Activated T-cell treated with anti-CD3 and anti-CD28 coated beads for 24 hours (primary cell): ENCODE measurements around the gene MTMR3.

Experiments used
- DNase-seq: peaks from one replicate; pipeline ENCODE4 v3.0.0-alpha.2; 2020; ENCODE audit warnings: low read depth

MTMR3 gene

DNA sequence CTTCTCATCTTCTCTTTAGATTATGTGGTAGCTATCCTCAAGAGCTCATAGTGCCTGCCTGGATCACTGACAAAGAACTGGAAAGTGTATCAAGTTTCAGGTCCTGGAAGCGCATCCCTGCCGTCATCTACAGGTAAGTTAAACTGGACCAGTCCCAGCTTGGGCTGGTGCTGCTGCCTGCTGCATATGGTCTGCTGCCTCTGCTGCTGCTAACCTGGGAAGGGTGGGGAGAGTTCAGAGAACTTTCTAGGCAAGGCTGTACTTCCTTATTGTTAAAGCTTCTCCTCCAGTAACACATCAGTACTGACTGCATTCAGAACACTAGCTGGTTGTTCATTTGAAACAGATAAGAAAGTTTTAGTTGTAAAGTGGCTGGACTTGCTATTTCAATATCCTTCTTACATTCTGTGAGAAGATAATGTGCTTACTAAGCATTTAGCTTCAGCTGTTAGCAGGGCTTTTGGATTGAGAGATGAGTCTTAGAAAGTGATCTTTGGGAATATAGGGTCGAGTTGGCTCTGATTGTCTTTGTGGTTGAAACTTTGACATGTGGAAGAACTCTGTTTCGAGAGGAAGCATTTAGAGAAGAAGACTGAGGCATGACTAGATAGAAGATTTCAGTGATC is 120.0 kb downstream of the MTMR3 start:
- DNase-seq, result no peak

DNA sequence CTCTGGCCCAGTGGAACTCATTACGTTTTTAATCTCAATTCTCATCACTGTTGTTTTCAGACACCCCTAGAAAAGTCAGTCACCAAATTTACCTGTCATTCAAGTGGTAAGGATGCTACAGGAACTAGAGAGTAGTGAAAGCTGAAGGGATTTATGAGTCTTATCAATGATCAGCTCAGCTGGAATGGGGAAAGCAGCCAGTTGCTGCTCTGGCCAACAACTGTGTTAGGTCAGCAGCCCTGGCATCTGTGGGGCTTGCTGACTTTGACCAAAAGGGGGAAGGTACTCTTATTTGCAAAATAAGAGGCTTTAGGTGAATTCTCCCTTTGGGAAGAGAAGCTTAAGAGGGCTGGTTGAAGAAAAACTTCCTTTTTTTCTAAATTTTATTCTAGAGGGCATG is 121.1 kb downstream of the MTMR3 start:
- DNase-seq, result no peak

DNA sequence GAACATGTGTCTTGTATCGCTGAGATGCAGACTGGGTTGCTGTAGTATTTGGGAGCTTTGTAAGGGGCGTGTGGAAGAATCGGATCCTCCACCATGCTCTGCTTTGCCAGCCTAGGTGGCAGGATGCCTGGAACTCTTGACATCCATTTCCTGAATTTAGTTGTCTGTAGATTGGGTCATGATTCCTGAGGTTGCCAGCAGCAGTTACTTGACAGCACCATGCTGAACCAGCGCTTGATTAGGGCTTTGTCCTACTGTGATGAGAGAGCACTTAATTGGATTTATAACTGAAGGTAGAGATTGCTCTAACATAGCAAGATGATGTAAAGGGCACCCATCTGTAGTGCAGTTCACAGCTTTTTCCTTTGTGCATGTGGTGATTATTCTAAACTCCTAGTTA is 121.7 kb downstream of the MTMR3 start:
- DNase-seq, result no peak

DNA sequence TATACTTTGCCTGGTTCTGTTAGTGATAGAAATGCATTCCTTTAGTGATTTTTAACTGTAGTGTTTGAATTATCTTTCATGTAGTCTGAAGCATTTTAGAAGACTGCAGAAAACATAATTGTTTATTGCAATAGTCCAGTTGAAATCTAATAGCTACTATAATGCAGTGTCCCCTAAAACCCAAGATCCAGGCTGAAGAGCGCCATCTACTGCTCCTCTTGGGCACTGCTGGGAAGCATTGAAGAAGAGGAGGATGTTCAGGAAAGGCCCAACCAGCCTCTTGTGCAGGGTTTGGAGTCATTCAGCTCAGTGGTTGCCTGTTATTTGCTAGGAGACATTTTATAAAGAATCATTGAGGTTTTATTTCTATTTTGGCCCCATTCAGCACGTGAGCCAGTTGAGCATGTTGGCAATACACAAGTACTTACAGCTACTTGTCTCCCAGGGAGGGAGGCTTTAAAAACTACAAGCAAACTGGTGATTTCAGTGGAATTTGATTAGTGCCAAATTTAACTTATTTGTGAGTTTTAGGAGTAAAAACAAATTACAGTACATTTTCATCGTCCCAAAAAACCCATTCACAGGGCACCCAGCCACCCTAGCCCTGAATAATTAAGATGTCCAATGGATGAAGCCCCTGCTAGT is 122.4 kb downstream of the MTMR3 start:
- peak; percentile 58 for DNase-seq

DNA sequence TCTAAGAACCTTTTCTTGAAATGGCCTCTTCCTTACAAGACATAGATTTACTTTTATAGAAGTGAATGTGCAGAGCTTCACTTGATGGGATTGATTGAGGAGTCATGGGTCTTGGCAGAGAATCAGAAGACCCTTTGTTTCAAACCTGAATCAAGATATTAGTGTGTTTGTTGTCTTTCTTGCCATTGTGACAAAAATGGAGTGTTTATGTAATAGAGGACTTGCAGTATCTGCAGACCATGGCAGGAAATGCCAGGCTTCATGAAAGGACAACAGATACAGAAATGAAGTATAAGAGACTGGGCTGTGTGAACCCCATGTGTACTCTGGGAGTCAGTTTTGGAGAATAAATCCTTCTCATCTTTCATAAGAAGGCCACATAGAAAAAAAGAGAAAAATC is 124.4 kb downstream of the MTMR3 start:
- DNase-seq, result no peak

DNA sequence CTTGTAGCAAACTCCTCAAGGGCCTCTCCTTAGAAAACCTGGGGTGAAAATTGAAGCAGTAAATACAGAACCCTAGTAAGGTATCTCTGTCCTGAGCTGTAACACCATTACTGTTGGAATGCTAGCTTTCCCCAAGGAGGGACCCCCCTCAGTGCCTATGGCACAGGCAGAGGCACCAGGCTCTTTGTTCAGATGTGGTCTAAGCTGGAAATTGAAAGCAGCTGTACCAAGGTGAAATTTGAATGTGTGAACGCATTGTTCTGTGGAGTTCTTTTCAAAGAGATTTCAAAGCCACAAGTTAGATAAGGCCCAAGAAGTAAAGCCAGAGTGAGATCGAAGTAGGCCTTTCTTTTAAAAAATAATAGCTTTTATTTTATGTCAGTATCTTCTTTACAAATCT is 125.4 kb downstream of the MTMR3 start:
- DNase-seq, result no peak

DNA sequence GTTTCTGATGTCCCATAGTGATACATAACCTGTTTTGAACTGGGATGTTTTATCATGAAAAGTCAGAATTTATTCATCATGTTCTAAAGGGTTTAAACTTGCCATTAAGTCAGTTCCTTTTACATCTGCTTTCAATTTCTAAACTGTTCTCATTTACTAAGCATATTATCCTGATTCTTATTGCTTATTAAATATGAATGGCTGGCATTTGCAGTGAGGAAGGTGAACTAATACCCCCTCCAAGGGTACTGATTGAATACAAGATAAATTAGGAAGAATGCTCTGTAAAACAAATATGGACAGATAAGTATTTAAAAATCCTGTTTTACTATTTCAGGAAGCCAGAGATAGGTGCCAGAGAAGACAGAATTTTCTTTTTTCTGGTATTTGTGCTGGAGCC is 126.5 kb downstream of the MTMR3 start:
- no peak for DNase-seq

DNA sequence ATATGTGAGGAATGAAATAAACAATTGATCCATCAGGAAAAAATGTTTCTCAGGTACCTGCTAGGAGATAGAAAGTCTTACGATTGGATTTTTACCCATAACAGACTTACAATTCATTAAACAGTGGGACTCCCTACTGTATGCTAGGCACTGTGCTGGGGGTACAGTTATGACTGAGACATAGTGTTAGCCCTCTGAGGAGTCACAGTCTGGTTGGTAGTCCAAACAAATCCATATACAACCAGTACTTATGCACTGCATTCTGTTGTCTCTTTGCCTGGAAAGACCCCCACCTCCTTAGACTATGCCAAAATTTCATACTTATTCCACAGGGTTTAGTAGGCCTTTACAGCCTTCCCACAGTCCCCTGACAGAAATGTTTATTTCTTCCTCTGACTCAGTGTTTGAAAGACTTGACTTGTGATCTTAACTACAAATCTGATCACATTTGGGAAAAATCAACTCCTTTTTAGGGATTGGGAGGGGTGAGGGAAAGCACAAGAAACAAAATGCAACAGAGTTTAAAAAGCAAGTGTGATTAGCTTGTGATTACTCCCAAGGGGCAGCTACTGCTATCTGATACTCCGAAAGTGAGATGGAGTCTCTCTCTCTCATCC is 127.9 kb downstream of the MTMR3 start:
- DNase-seq, result no peak

DNA sequence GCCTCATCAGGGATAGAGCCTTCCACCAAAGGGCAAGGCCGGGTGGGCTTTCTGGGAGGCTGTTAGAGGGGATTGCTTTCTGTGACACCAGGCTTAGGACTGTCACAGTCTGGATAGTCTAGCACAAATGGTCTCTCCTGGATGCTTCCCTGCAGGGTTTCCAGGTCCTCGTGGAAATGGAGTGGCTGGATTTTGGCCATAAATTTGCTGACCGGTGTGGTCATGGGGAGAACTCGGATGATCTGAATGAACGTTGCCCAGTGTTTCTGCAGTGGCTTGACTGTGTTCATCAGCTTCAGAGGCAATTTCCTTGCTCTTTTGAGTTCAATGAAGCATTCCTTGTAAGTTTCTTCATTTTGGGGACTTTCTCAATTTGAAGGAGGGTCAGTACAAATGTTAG is 130.2 kb downstream of the MTMR3 start:
- no peak for DNase-seq

DNA sequence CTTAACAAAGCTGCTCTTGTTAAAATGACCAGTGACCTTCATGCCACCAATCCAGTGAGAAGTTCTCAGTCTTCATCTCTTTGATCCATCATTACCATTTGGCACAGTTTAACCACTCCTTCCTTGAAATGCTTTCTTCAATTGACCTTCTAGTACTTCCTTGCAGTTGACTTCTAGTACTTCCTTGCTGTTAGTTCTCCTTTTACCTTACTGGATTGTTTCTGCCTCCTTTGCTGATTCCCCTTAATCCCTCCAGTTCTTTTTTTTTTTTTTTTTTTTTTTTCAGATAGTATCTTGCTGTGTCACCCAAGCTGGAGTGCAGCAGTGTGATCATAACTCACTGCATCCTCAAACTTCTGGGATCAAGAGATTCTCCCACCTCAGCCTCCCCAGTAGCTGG is 131.3 kb downstream of the MTMR3 start:
- no peak for DNase-seq

DNA sequence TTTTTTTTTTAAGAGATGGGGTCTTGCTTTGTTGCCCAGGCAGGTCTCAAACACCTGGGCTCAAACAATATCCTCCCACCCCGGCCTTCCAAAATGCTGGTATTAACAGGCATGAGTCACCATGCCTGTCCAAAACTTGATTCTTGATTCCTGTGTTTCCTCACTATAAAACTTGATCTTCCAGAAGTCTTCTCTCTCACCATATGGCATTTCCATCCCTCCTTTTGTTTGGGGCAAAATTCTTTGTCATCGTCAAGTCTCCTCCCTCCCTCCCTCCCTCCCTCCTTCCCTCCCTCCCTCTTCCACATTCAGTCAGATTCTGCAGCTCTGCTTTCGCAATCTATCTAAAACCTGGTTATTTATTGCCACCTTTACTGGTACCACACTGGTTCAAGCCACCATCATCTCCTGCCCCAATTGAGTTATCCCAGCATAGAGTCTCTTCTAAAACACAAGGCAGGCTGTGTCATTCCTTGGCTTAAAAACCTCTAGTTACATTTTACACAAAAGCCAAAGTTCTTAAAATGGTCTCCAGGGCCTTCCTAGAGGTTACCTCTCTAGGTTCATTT is 132.3 kb downstream of the MTMR3 start:
- DNase-seq, result no peak

DNA sequence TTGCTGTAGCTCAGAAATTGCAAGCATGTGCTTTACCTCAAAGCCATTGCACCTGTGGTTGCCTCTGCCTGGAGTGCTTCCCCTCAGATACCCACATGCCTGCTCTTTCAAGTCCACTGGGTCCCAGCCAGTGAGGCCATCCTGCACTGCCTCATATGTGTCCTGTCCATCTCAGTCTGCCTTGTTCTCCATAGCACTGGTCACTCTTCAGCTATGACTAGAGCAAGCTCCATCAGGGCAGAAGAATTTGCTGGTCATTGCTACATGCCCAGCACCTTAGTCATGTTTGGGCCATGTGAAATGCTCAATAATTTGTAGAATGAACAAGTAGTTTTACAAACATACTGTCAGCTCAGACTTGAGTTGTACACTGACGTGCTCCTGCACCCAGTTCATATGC is 132.9 kb downstream of the MTMR3 start:
- DNase-seq, result no peak

DNA sequence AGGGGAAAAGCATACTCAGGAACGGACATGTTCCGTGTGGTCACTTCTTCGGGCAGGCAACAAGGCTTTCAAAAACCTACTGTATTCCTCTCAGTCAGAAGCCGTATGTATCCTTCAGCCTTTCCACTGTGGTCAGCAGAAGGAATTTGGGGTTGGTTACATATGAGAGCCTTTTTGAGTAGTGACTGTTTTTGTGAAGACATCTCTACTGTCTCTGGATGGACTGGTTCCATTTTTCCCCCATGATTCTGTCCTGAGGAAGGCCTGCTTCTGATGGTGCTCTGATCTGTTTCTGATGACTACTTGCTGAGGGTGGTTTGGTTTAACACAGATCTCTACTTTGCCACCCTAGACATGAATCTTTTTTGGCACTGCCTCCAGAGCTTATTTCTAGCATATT is 133.6 kb downstream of the MTMR3 start:
- no peak for DNase-seq

DNA sequence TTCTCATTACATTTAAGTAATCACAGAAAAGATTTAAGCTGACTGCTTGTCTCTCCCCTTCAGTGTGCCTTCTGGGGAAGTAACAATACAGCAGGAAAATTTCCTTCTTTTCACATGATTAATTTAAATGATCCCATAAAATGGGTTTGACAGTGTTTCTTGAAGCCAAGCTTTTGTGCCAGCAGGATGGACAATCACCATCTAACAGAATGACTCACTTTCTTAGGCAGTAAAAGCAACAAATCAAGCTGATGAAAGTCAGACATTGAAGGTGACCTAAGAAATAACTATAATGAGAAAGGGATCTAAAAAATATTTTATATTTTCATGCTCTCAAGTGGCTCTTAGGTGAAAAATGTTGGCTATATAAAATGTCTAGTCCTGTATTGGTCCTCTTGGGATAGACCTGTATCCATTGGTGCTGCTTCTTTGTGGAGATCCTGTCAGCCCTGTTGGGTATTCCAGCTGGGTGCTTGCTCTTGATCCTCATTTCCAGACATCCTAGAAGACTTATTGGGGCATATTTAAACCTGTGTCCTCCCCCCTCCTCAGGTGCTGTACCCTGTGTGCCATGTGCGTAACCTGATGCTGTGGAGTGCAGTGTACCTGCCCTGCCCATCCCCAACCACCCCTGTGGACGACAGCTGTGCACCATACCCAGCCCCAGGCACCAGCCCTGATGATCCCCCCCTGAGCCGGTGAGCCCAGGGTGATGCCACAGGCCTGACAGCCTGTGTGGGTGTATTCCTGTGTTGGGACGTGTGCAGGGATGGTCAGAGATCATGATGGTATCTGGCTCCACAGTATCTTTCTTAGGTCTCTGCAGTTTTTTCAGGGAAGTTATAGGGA is 134.6 kb downstream of the MTMR3 start:
- DNase-seq, result no peak

DNA sequence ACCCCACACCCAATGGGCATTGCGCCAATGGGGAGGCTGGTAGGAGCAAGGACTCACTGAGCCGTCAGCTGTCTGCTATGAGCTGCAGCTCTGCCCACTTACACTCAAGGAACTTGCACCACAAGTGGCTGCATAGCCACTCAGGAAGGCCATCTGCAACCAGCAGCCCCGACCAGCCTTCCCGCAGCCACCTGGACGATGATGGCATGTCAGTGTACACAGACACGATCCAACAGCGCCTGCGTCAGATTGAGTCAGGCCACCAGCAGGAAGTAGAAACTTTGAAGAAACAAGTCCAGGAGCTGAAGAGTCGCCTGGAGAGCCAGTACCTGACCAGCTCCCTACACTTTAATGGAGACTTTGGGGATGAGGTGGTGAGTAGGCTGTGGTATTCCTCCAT is 137.5 kb downstream of the MTMR3 start:
- DNase-seq, result no peak

DNA sequence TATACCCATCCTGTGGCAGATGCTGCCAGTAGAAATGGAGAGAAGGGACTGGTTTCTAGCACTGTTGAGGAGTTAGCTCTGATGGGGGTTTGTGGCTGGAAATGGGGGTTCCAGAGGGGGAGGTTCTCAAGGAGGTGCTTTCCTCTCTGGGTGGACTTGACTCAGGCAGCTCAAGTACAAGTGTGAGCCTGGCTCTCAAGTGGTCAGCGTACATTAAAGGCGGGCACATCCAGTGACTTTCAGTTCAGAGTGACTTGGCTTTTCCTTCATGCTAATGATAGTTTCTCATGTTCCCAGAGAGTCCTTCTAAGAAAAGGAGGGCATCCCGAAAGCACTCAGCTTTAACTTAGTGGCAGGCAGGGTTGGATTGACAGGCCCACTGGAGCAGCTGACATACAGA is 138.4 kb downstream of the MTMR3 start:
- DNase-seq, result no peak

DNA sequence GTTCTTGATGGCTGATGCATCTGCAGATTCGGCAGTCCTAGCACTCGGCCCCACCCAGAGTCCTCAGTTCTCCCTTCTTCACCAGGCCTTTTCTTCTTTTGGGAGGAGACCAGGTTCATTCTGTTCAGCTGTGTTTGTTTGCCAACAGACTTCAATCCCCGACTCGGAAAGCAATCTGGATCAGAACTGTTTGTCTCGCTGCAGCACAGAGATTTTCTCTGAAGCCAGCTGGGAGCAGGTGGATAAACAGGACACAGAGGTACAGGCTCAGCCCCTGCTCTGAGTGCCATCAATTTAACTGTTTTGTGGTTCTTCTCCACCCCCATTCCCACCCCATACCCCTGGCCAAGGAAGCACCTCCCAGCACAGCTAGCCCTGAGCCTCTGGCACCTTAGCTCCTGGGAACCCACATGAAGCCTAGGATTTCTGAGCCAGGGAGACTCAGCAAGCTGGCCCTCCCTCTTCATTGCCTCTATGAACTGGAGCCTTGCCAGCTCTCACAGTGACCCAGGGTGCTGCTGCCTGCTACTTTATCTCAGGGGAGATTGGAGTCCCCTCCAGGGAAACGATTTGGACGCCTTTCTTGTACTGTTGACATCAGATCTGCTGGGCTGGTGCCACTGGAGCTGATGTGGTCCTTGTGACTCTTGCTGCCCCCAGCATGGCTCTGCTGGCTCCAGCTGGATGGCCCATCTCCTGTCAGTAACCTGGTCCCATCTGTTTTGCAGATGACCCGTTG is 139.1 kb downstream of the MTMR3 start:
- DNase-seq, result no peak

DNA sequence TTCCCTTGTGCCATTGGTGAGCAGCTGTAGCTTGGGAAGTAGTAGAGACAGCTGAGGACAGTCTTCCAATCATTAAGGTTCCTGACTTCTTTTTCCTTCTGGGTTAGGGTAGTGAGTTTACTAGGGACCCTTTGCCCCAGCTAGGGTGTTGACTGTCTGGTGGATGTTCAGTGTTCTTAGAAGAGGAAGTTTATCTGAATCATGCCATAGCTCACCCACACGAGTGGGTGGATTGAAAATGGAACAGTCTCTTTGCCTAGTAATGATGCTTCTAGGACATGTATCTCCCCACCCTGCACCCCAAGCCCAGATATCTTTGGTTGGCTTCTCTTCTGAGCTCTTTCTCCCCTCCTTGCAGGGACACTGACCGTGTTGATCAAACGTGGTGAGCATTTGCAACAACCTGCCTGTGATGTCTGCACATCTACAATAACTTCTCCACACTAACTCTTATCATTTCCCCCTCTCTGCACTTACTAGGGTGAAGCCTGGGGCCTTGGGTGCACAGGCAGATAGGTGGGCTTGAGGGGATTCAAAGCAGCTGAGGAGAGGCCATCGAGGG is 140.2 kb downstream of the MTMR3 start:
- DNase-seq, result no peak

DNA sequence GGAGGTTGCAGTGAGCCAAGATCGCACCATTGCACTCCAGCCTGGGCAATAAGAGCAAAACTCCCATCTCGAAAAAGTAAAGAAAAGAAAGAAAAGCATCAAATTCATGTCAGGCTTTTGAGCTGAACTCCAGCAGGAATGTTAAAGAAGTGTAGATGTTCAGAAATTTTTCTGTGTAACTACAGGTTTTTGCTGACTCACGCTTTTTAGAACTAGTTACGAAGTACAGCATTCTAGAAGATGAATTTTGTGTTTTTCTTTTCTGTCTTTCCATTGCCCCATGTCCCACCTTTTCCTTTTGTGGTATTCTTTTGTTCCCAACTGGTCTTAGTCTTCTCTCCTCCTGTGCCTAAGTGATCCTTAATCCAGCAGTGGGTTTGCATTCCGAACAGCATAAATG is 141.3 kb downstream of the MTMR3 start:
- no peak for DNase-seq

DNA sequence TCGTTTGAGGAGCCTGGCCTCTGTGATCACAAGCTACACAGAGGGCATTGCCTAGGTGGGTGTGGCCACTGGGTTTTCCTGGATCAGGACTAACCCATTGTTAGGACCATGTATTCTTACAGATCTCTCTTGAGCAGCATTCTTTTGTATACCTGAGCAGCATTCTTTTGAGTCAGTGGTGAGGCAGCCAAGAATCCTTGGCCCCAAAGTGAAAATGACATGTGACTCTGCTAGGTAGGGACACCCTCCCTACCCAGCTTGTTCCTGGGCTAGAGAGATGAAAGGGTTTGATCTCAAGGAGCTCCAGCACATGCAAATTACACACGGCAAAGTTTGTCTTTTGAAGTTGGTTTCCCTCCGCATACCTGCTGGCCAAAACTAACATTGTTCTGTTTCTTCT is 142.2 kb downstream of the MTMR3 start:
- no peak for DNase-seq

DNA sequence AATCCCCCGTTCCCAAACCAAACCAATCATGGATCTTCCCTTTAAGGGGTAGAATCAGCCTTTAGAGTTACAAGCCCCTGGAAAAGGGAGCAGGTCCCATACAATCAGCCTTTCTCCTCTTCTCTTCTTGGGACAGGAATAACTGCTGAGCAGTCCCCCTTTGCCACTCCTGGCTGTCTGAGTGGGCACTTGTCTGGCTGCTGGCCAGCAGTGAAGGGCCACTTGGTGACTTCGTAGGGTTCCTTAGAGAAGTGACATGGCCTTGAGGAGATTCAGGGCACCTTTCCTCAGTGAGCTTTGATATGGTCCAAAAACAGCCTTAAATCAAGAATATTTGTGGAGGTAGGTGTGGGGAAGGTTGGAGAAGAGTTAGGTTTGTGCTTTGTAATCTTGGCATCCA is 143.8 kb downstream of the MTMR3 start:
- DNase-seq, result no peak

DNA sequence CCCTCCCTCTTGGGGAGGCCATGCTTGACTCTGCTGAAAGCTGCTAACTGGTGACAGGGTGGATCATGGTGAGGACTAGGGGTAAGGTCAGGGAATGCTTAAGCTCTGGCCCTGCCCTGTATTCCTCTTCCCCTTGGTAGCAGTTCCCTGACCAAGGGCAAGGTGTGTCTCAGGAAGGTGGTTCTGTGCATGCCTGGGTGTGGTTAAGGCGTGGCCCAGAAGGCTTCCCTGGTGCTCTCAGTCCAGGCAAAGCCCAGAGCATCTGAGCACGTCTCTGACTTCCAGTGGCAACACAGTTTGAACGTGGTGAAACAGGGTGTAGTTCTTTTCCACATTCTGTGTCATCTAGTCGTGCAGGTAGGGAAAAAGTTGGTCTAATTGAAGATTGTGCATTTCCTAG is 144.2 kb downstream of the MTMR3 start:
- DNase-seq, result no peak
